ENCODE measurements around the gene EGR1.
"Not testable (repeated sequence)": the region's sequence is repeated elsewhere in the genome, so short reads cannot be mapped to it uniquely, and the experiment has no call there.

Gene EGR1

DNA sequence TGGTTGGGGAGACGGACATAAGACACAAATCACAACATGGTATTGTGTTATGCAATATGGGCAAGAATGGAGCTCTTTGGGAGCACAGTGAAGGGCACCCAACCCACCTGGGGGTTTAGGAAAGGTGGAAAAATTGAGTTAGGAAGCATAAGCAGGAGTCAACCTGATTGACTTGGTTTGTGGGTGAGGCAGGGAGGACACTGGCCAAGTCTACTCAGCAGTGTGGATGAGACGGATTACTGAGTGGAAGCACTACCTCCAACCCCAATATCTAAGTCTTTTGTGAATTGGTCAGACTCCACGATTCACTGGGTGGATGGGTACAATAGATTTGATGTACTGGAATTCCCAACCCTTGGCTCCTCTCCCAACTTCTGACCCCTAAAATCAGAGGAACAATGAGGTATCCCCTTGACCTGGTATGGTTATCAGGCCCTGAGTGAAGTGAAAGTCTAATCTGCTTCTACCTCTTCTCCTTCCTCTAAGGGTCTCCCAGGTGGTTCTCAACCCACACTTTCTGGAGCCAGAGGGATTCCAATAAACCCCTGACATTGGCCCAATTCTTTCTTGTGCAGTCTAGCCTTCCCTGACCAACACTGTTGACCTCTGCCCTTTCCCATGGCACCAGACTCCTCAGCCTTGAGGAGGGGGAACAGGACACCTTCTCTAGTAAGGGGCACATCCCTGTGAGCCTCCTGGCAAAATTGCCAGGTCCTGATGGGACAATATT lies 5.2 kb downstream of the EGR1 start:
- no peak for DNase-seq

DNA sequence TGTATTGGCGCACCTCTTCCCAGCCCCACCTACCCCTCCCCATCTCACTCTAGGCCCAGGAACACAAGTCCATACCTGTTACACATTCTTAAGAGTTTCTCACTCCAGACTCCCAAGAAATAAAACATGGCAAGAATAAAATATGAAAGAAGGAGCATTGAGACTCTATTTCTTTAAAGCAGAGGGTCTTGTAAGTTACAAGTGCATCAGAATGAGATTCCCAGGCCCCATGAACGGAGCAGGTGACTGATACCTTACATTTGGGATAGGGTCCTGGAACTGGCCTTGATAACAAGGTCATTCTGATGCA lies 5.7 kb downstream of the EGR1 start:
- DNase-seq = no peak

DNA sequence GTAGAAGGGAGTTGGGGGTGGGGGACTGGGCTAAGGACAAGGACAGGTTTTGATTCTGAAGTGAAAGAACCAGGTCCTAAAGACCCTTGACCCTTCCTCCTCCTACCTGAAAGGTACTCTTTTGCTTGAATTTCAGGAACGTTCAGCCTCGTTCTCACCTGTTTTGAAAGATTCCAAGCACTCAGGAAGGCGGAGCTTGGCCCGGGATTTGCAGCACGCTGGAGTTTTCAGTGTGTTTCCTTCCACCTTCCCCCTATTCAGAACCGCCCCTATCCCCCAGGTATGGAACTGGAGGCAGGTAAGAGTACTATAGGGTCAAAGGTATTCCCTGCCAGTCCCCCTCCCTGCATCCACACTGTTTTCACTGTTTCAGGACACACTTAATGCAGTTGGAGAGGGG lies 7.1 kb downstream of the EGR1 start:
- no peak for DNase-seq

DNA sequence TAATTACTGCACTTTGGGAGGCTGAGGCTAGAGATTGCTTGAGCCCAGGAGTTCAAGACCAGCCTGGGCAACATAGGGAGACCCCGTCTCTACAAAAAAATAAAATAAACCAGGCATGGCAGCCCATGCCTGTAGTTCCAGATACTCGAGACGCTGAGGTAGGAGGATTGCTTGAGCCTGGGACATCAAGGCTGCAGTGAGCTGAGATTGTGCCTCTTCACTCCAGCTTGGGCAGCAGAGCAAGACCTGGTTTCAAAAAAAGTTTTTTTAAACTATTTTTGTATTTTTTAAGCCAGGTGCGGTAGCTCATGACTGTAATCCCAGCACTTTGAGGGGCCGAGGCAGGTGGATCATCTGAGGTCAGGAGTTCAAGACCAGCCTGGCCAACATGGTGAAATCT lies 7.9 kb downstream of the EGR1 start:
- not testable (repeated sequence) for DNase-seq

DNA sequence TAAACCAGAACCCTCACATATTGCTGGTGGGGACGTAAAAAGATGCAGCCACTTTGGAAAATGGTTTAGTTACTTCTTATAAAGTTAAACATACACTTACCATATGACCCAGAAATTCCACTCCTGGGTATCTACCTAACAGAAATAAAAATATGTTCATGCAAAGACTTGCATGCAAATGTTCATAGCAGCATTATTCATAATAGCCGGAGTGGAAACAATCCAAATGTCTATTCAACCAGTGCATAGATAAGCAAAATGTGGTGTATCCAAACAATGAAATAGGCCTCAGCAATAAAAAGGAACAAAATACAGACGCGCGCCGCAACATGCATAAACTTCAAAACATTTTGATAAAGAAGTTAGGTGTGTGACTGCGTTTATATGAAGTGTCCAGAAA lies 11.6 kb downstream of the EGR1 start:
- DNase-seq = no peak

DNA sequence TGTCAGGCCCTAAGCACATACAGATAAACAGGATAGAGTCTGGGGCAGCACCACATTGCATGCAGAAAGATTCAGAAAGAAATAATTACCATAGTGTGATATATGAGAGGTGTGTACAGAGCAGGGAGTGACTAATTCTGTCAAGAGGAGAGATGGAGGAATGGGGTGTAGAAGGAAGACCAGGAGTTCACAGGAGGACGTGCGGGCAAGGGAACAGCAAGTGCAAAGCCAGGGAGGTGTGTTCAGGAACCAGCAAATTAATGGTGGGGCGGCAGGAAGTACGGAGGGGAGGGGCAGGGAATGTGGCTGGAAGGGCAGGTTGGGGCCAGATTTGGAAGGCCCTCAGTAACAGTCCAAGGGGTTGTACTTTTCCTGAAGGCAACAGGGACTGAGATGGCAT lies 17.4 kb downstream of the EGR1 start:
- DNase-seq = no peak

DNA sequence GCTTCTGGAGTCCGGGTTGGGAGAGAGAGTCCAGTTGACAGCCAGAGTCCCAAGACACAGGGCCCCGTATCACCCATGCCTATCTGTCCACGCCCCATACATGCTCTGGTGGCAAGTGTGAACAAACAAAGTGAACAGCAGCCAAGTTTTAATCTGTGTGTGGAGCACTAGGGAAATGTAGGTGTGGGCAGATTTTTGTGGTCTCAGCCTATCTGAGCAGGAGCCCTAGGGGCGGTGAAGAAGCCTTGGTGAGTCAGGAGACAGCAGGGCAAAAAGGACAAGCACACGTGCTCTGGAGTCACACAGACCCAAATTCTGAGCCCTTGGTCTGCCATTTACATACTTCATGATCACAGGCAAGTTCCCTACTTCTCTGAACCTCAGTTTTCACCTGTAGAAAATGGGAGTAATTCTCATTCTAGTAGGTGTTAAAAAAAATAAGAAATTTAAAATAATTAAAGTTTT lies 23.2 kb downstream of the EGR1 start:
- no peak for DNase-seq

DNA sequence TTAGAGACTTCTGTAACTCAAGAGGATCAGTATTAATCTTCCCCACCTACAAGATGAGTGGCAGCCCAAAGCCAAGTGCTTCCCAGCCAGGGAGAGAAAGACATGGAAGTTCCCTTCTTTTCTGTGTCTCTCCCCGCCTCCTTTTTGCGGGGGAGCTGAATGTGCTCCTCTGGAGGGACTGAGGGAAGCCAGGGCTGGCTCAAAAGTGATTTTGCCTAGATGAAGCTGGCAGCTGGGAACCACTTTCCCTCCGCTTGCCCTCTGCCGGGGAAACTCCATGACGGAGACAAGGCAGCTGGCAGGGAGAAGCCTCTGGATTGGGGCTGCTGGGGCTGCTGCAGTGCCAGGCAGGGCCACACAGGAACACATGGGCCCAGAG lies 24.4 kb downstream of the EGR1 start:
- no peak for DNase-seq

DNA sequence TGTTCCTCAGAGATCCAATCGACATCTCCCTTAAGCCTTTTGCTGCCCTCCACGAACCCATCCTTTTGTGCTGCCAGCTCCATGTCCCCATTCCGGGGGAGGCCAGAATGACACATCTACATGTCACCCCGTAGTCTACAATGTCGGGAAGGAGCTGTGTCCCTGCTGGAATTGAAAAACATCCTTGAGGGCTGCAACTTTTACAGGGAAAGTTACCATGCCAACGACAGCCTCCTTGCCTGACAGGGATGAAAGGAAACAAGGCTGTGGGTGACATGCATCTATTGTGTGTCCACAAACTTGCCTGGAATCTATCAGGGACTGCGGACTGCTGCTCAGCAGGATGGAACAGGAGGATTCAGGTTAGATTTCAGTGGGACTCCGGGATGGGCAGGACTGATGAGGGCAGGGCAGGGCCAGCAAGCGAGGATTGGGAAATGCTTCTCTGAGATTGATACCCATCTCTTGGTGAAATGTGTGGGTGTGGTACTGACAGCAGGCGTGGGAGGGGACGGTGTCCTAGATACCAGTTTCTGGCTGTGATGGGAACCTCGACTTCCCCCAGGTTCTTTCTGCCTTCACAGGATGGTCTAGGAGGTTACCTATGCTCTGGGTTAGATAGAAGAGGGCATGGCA lies 25.5 kb downstream of the EGR1 start:
- DNase-seq = no peak

DNA sequence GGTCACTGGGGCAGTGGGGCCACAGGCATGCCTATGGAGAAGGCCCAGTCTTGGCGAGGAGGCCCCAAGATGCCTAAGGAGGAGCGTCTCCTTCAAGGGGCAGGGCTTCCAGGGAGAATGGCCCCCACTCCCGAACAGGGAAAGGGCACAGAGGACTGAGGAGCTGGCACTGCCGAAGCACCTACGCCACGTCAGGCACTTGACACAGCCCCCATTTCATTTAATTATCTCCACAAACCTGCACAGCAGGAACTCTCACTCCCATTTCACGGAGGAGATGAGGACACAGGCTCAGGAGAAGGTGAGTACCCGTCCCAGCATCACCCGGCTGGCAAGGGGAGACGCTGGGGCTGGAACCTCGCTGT lies 26.0 kb downstream of the EGR1 start:
- no peak for DNase-seq

DNA sequence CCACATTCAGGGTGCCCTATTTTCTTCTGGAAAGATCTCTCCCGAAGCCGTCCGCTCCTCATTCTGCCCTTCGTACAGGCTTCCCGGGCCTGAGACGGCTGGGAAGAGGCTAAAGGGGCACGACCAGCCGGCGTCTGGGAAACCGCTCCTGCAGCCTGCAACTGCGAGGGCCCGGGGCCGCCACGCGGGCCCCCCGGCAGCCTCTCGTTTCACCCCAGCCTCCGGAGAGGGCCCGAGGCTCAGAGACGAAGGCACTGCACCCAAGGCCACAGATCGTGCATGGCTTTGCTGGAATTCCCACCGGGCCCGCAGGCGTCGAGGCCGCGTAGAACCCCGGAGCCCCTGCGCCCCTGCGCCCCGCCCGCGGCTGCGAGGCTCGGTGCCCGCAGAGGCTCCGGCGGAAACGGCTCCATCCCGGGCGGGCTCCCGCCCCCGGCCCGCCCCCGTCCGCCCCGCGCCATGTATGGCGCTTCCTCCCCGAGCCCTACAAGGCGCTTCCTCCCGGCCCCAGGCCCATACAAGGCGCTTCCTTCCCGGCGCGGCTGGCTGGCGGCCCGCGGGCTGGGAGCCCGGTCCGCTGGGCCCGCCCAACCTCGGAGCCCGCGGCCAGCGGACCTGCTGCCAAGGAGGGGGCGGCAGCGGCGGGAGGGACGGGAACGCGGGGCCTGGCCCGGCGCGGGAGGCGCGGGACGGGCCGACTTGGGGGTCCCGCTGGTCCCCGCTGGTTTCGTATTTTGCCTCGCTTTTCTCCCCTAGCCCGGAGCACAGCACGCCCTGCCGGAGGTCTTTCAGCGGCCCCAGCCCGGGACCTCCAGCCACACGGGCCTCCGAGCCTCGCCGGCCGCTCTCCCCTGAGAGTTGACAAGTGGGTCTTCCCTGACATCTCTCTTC lies 26.6 kb downstream of the EGR1 start:
- DNase-seq = peak; percentile 82

DNA sequence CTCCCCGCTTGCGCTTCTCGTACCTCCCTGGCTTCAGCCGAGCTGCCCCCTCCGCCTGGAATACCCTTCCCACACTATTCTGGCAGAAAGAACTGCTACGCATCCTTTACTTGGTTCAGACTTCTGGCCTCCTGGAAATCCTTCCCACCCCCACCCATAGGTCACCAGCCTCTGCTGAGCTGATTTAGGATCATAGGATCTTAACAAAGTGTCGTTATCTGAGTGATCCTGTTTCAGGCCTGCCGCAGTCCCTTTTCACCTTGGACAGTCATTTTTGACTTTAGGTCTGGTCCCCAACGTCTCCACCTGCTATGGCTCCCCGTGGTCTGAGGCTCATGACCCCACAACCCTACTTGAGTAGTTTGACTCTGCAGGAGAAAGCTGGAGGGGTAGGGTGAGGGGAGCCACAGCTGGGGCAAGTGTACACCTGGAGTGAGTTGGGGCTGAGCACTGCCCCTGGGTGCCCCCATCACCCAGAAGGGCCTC lies 27.3 kb downstream of the EGR1 start:
- no peak for DNase-seq

DNA sequence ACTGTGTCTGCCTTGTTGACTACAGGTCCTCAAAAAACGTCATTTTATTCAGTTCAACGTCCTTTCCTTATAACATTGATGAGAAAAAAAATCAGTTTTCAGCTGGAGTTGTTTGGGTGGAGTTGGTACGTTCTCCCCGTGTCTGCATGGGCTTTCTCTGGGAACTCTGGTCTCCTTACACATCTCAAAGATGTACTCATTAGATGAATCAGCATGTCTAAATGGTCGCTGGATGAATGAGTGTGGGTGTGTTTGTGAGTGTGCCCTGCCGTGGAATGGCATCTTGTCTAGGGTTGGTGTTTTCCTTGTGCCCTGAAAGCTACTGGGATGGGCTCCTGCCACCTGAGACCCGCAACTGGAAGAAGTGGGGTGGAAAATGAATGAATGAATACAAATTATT lies 30.1 kb downstream of the EGR1 start:
- DNase-seq = no peak

DNA sequence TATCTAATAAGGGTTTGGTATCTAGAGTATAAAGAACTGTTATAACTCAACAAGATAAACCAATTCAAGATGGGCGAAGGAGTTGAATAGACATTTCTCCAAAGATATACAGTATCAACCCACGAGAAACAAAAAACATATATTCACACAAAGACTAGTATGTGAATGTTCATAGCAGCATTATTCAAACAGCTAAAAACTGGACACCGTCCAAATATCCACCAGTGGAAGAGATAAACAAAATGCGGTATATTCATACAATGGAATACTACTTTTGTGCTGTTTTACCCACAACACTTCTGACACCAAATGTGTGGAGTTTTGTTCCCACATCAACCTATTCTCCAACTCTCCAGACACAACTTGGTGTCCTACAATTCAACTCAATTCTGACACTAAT lies 33.1 kb downstream of the EGR1 start:
- no peak for DNase-seq

DNA sequence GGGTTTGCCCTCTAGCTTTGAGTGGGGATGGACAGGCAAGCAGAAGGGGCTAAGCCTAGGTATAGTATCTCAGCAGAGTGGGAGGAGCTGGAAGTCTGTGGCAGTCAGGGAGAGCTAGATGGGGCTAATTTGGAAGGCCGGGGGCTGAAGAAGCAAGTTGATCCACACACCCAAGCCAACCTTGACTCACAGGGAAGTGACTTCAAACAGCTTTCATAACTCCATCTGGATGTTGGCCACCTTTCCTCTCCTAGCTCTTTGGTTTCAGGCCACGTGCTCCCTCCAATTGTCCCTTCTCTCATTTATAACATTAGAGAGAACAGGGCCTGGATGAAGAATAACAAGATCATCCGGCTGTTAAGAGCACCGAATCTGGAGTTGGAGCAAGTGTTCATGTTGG lies 36.8 kb downstream of the EGR1 start:
- DNase-seq = no peak

DNA sequence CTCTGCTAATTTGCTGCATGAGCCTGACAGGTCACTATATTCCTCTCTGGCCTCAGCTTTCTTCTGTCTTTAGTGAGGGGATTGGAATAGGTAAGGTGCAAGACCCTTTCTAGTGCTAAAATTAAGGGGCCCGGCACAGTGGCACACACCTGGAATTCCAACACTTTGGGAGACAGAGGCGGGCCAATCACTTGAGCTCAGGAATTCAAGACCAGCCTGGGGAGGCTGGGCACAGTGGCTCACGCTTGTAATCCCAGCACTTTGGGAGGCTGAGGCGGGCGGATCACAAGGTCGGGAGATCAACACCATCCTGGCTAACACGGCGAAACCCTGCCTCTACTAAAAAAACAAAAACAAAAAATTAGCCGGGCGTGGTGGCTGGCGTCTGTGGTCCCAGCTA lies 37.2 kb downstream of the EGR1 start:
- no peak for DNase-seq

DNA sequence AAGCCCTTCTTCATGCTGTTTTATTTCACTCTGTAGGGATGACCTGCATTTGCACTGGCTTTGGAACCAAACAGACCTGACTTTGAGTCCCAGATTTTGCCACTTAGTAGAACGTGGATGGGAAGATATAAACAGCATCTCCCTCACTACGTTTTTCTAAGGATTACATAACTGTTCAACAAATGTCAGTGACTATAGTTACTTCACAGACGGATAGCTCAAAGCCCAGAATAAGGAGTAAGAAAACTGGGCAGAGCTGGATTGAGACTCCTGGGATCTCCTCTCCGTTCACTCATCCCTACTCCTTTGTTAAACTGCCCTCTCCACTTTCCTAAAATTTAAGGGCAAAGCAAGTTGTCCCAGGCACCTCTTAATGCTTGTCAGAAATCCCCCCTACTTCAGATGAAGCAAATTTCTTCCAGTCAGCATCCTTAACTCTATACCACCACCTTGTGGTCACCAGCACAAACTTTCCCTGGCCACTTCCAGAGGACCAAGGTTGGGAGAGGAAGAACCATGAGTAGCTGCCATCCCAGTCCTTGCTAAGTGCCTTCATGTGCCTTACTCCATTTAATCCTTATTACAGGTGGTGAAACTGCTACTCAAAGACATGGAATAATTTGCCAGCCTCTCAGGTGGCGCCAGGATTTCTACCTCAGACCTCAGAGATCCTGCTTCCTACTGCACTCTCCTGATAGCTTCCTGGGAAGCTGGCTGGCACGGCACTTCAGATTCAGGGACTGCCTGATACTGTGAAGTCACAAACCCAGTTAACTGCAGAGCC lies 38.4 kb downstream of the EGR1 start:
- DNase-seq = no peak

DNA sequence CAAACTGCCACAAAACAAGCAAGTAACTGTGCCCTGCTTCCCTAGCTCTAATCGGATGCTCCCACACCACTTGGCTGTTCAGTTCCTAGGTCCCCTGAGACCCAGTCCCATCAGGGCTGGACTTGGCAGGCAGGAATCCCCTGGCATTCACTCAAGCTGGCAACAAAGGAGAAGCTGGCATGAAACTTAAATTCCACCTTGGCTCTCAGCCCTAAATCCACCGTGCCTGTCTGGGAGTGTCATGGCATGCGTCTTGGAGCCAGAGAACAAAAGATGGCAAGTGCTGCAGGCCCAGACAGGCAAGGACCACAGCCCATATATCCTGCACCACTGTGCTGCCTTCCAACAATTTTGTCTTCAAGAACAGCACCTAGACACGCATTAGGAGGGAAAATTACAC lies 39.5 kb downstream of the EGR1 start:
- DNase-seq = no peak

DNA sequence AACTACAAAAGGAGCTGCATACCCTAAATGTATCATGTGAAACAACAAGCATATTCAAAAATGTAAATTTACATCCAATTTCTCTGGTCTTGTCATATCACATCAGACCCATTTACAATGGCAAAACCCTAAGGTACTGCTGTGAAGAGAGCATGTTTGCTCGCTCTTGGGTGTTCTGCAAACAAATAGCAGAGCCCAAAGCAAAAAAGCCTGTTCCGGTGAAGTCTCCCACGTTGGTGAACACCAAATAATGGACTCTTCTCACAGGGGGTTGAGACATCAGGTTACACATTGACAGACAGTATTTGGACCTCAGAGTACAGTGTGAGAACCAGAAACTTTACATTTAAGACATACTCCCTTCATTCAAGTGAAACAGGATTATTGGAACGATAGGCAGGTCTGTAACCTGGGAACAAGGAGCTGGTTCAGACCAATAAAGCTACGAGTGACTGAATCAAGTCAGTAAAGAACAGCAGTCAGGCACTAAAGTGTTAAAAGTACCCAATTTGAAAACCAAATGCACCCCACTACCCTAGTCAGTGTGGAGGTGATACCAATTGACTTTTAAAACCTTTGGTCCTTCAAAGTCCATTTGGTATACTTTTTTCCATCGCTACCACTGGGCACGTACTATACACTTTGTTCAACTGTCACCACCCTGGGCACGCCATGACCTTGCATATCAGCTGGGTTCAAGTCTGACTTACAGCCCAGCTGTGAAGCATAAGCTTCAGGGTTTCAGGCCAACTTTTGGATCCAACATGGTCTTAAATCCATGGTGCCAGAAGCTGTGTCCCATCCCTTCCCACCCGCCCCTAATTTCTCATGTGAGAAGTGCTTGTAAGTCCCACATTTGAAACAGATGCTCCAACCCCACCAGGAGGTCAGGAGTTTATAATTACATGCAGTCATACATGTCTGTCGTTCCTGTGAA lies 41.4 kb downstream of the EGR1 start:
- no peak for DNase-seq

DNA sequence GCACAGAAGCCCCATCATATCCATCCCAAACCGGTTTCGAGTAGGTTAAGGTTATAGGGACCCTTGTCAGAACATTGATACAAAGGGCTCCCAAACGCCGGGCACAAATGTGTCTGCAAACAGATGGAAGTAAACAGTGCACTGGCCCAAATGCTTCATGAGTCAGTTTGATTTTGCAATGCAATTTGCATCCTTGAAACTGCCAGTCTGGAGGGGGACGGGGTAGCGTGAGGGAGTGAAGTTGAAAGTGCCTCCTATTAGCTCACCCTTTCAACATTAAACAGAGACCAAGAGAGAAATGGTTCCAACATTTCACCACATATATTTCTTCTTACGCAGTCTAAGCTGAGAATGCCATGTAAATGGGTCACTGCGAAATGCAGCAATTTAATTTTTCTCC lies 42.2 kb downstream of the EGR1 start:
- DNase-seq = not testable (repeated sequence)

DNA sequence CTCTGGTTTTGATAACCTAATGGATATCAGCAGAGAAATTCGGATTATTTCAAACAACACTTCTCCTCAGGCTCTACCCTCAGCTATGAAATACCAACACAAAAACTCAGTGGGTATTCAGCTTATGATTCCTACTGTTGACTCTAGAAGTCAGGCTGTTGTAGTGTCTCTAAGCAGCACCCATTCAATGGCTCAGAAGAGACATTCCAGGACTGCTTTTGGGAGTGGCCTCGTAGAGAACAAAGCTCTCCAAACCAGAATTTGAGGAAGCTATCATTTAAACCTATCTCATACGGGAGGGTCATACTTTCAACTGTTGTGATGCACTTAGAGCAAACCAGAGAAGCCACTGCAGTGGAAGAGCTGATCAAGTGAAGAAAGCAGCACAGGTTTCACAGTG lies 43.7 kb downstream of the EGR1 start:
- no peak for DNase-seq

DNA sequence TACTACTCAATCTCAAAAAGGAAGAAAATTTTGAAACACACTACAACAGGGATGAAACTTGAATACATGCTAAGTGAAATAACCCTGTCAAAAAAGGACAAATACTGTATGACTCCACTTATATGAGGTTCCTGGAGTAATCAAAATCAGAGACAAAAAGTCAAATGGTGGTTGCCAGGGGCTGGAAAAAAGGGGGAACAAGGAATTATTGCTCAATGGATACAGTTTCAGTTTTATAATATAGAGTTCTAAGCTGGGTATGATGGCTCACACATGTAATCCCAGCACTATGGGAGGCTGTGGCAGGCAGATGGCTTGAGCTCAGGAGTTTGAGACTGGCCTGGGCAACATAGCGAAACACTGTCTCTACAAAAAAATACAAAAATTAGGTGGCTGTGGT lies 48.7 kb downstream of the EGR1 start:
- no peak for DNase-seq

All from stimulated activated naive CD4-positive, alpha-beta T cell treated with Interleukin-2 at 50 U/mL for 16 hours (primary cell).